IMR-90 (cell line): ENCODE data around the gene SLC19A1. TPM values are rescaled to one million over a fixed set of nuclear protein-coding genes. Genes with fewer than 3 reads are reported as not detected.

Experiments used
- ATAC-seq: fragments of 200-7000 bp; cut with Tn5 transposase; 2 replicates; pipeline ENCODE4 v1.9.1; 2020; ENCODE audit warnings: low read depth, mild to moderate bottlenecking, moderate library complexity
- BruUV-seq: library from RNA; stranded (reverse); fragments of 400-500 nt; replicated peaks from 2 replicates; lab custom pipeline; 2021; lab: Mats Ljungman, UMichigan
- CTCF ChIA-PET: fragments of 300-600 bp; formaldehyde crosslinking; extraction: SDS; loops from one replicate; lab custom pipeline; 2021; ENCODE audit warnings: antibody characterized with exemption; lab: Yijun Ruan, JAX
- POLR2A ChIA-PET: fragments of 300-600 bp; sonication (Branson Sonifier 250); formaldehyde crosslinking; loops from one replicate; lab custom pipeline; 2022; ENCODE audit warnings: antibody characterized with exemption; ENCODE audit not compliant: unreplicated experiment; lab: Charles Lee
- DNase-seq: peaks from one replicate; pipeline ENCODE4 v3.0.0; 2013
- H2AFZ ChIP-seq: replicated peaks from 2 replicates; pipeline ENCODE3; 2013; ENCODE audit warnings: low read length, mild to moderate bottlenecking; ENCODE audit not compliant: poor library complexity
- H2AK5ac ChIP-seq: 2 replicates; pipeline ENCODE4 v1.6.1; 2013; ENCODE audit warnings: low read depth, low read length, inconsistent platforms
- H2AK9ac ChIP-seq: replicated peaks from 2 replicates; pipeline ENCODE3; 2013; ENCODE audit warnings: mild to moderate bottlenecking, low read depth, low read length, moderate library complexity; ENCODE audit not compliant: poor library complexity
- H2BK120ac ChIP-seq: 2 replicates; pipeline ENCODE4 v1.6.1; 2013; ENCODE audit warnings: low read depth, low read length, inconsistent platforms
- H2BK15ac ChIP-seq: 3 replicates; pipeline ENCODE4 v1.6.1; 2013; ENCODE audit warnings: low read depth, low read length, inconsistent platforms
- H2BK20ac ChIP-seq: 2 replicates; pipeline ENCODE4 v1.6.1; 2013; ENCODE audit warnings: low read depth, mild to moderate bottlenecking, inconsistent platforms, low read length, moderate library complexity
- H2BK5ac ChIP-seq: 2 replicates; pipeline ENCODE4 v1.6.1; 2013; ENCODE audit warnings: mild to moderate bottlenecking, low read depth, low read length, inconsistent platforms; ENCODE audit not compliant: poor library complexity, severe bottlenecking
- H3K14ac ChIP-seq: replicated peaks from 2 replicates; pipeline ENCODE4 v1.6.1; 2013; ENCODE audit warnings: low read depth, low read length, inconsistent platforms
- H3K18ac ChIP-seq: 2 replicates; pipeline ENCODE4 v1.6.1; 2013; ENCODE audit warnings: low read depth, low read length, control low read depth
- H3K23ac ChIP-seq: 2 replicates; pipeline ENCODE4 v1.6.1; 2013; ENCODE audit warnings: low read depth, low read length, inconsistent platforms
- H3K27ac ChIP-seq: 2 replicates; pipeline ENCODE4 v1.5.1; 2013; ENCODE audit warnings: mild to moderate bottlenecking, control low read depth, low read length; ENCODE audit not compliant: insufficient read depth
- H3K27me3 ChIP-seq: 2 replicates; pipeline ENCODE4 v1.6.1; 2013; ENCODE audit warnings: low read length; ENCODE audit not compliant: control insufficient read depth, insufficient read depth
- H3K36me3 ChIP-seq: 2 replicates; pipeline ENCODE4 v1.6.1; 2013; ENCODE audit warnings: low read length, mixed read lengths; ENCODE audit not compliant: control insufficient read depth, insufficient read depth
- H3K4ac ChIP-seq: 2 replicates; pipeline ENCODE4 v1.6.1; 2013; ENCODE audit warnings: low read depth, low read length, inconsistent platforms
- H3K4me1 ChIP-seq: 2 replicates; pipeline ENCODE4 v1.6.1; 2013; ENCODE audit warnings: low read length, mixed read lengths; ENCODE audit not compliant: control insufficient read depth, insufficient read depth
- H3K4me2 ChIP-seq: 2 replicates; pipeline ENCODE4 v1.6.1; 2013; ENCODE audit warnings: low read depth, mild to moderate bottlenecking, control low read depth, low read length, moderate library complexity
- H3K4me3 ChIP-seq: 2 replicates; pipeline ENCODE4 v1.5.1; 2013; ENCODE audit warnings: low read depth, mild to moderate bottlenecking, control low read depth, low read length, moderate library complexity; ENCODE audit not compliant: insufficient read depth
- H3K56ac ChIP-seq: 2 replicates; pipeline ENCODE4 v1.6.1; 2013; ENCODE audit warnings: low read length, inconsistent platforms; ENCODE audit not compliant: insufficient read depth; ENCODE audit errors: extremely low read depth
- H3K79me1 ChIP-seq, 2 experiments: 2 replicates each; pipeline ENCODE4 v1.6.1; 2013; ENCODE audit warnings: low read length in 2 of 2, inconsistent platforms in 1 of 2, low read depth in 1 of 2
- H3K9ac ChIP-seq: 2 replicates; pipeline ENCODE4 v1.6.1; 2013; ENCODE audit warnings: low read depth, low read length, control low read depth
- H3K9me1 ChIP-seq: 2 replicates; pipeline ENCODE4 v1.6.1; 2013; ENCODE audit warnings: low read length, inconsistent platforms; ENCODE audit not compliant: insufficient read depth
- H3K9me3 ChIP-seq: 2 replicates; pipeline ENCODE4 v1.6.1; 2013; ENCODE audit warnings: low read length; ENCODE audit not compliant: control insufficient read depth, insufficient read depth
- H4K20me1 ChIP-seq: 2 replicates; pipeline ENCODE4 v1.6.1; 2013; ENCODE audit warnings: low read length, inconsistent platforms; ENCODE audit not compliant: insufficient read depth
- H4K5ac ChIP-seq: 2 replicates; pipeline ENCODE4 v1.6.1; 2013; ENCODE audit warnings: mild to moderate bottlenecking, low read depth, low read length, control low read depth
- H4K8ac ChIP-seq, 2 experiments: 2 replicates each; pipeline ENCODE4 v1.6.1; 2013; ENCODE audit warnings: low read depth in 2 of 2, low read length in 2 of 2, control low read depth in 1 of 2, inconsistent platforms in 1 of 2
- H4K91ac ChIP-seq: 2 replicates; pipeline ENCODE4 v1.6.1; 2013; ENCODE audit warnings: low read depth, low read length, inconsistent platforms; ENCODE audit not compliant: insufficient read depth
- BHLHE40 ChIP-seq: fragments of 150-350 bp; IDR thresholded peaks from 2 replicates; pipeline ENCODE4 v1.6.1; 2016; ENCODE audit warnings: mild to moderate bottlenecking, low read depth, low read length
- FOS ChIP-seq: fragments of 150-350 bp; IDR thresholded peaks from 2 replicates; pipeline ENCODE4 v1.6.1; 2016; ENCODE audit warnings: low read depth, low read length
- NFE2L2 ChIP-seq: fragments of 150-350 bp; IDR thresholded peaks from 2 replicates; pipeline ENCODE4 v1.6.1; 2016; ENCODE audit warnings: low read depth, mild to moderate bottlenecking, low read length
- USF2 ChIP-seq: fragments of 150-350 bp; IDR thresholded peaks from 2 replicates; pipeline ENCODE4 v1.6.1; 2017; ENCODE audit warnings: mild to moderate bottlenecking, antibody characterized with exemption, low read length, low read depth
- WGBS, 2 experiments: methylation state at CpG; one replicate each; pipeline versions ENCODE4 v1.1.5 to v1.1.7; 2013; ENCODE audit warnings: missing lambda C conversion rate in 2 of 2; ENCODE audit not compliant: insufficient read length in 1 of 2; ENCODE audit errors: extremely low coverage in 2 of 2; 5-methylcytosine and 5-hydroxymethylcytosine counted together
- dilution Hi-C: fragments of 300-500 bp; cut with HindIII; formaldehyde crosslinking; loops from one replicate; pipeline ENCODE4 v1.14.3; 2018; ENCODE audit warnings: low sequenced_read_pairs; ENCODE audit not compliant: unreplicated experiment
- in situ Hi-C: fragments of 300-500 bp; cut with MboI; formaldehyde crosslinking; loops from 3 replicates; pipeline ENCODE4 v1.14.3; 2019; ENCODE audit warnings: low sequenced_read_pairs, inconsistent platforms, mixed read lengths
- intact Hi-C: fragments of 100-400 bp; cut with micrococcal nuclease; formaldehyde crosslinking; loops from 2 replicates; pipeline ENCODE4 v1.10.0; 2022
- polyA plus RNA-seq, 3 experiments: library from polyadenylated mRNA; depleted of rRNA; stranded (reverse); fragments of >200 nt; gene quantifications; 2 replicates each; pipeline ENCODE4 v1.2.3, GENCODE V29; 2012; ENCODE audit warnings: low replicate concordance in 1 of 3
- total RNA-seq: library from RNA; depleted of rRNA; stranded (reverse); fragments of >200 nt; gene quantifications from 2 replicates; pipeline ENCODE4 v1.2.3, GENCODE V29; 2012

The SLC19A1 gene
- total and polyA plus RNA-seq, 2 of the 4 experiments (the other 2 are of a cell fraction), result 2.2 to 16.2 TPM

- peak; percentile 62; the same call in 1 of the 2 replicates for TF ChIP-seq FOS
- no peak for TF ChIP-seq NFE2L2
Measured at GRCh38 chr21:45470773-45471524, 71.3 kb downstream of the SLC19A1 start (continued).

GRCh38 chr21:45470087-45470515 is 72.1 kb downstream of the SLC19A1 start:
- peak; percentile 3; the same call in 1 of the 2 replicates for ATAC-seq
- H4K91ac ChIP-seq, result peak overlapping the region; percentile 73; the same call in 1 of the 2 replicates
- H3K56ac ChIP-seq, result no peak overlapping the region
- peak overlapping the region; percentile 82 for H2AK9ac ChIP-seq
- in situ Hi-C loops, result no loop called here
- H2BK20ac ChIP-seq, result peak overlapping the region; percentile 58; the same call in 1 of the 2 replicates
- H3K36me3 ChIP-seq, result peaks cover 22% of the 10 kb centered on the region
- intact Hi-C loops, result no loop called here
- POLR2A ChIA-PET, result no interaction called here
- CTCF ChIA-PET, result no interaction called here
- peak overlapping the region; percentile 25 for H2BK5ac ChIP-seq
- H2BK120ac ChIP-seq, result peak overlapping the region; percentile 47
- H3K27me3 ChIP-seq, result no peaks in the 10 kb centered on the region
- peak overlapping the region; percentile 5 for H2AFZ ChIP-seq
- peaks cover 17% of the 10 kb centered on the region for H3K9me1 ChIP-seq
- peak overlapping the region; percentile 78 for H3K14ac ChIP-seq
- H3K4me3 ChIP-seq, result no peak overlapping the region
- peak overlapping the region; percentile 60 for H2AK5ac ChIP-seq
- H3K4me2 ChIP-seq, result peak overlapping the region; percentile 32
- peak overlapping the region; percentile 48; the same call in 1 of the 3 replicates for H2BK15ac ChIP-seq
- peak overlapping the region; percentile 2 for H4K5ac ChIP-seq
- DNase-seq, result peak; percentile 68
- no peak overlapping the region for H3K9ac ChIP-seq
- peaks cover 32% of the 10 kb centered on the region for H3K4me1 ChIP-seq
- H4K20me1 ChIP-seq, result peaks cover 72% of the 10 kb centered on the region
- peak overlapping the region; percentile 37; the same call in 1 of the 2 replicates for H3K27ac ChIP-seq
- peak overlapping the region in 1 of 2 experiments; percentile 56; a peak in 1 of 4 replicates for H4K8ac ChIP-seq
- H3K23ac ChIP-seq, result peak overlapping the region; percentile 57; the same call in 1 of the 2 replicates
- H3K18ac ChIP-seq, result peak overlapping the region; percentile 6; the same call in 1 of the 2 replicates
- H3K4ac ChIP-seq, result peak overlapping the region; percentile 78
- TF ChIP-seq BHLHE40, result 0 out of 2 replicates have a peak, but pooled peaks have one; percentile 17
- TF ChIP-seq USF2, result no peak
- H3K9me3 ChIP-seq, result no peaks in the 10 kb centered on the region
- no CpG with 5 or more reads among the region's 7 CpGs for WGBS, 2 experiments
- peaks cover 10 to 64% of the 10 kb centered on the region in 2 experiments; a peak in 3 of 4 replicates for H3K79me1 ChIP-seq
- dilution Hi-C loops, result no loop called here
- no TSS peak for BruUV-seq
